ENCODE data around the gene MNT.

DNA sequence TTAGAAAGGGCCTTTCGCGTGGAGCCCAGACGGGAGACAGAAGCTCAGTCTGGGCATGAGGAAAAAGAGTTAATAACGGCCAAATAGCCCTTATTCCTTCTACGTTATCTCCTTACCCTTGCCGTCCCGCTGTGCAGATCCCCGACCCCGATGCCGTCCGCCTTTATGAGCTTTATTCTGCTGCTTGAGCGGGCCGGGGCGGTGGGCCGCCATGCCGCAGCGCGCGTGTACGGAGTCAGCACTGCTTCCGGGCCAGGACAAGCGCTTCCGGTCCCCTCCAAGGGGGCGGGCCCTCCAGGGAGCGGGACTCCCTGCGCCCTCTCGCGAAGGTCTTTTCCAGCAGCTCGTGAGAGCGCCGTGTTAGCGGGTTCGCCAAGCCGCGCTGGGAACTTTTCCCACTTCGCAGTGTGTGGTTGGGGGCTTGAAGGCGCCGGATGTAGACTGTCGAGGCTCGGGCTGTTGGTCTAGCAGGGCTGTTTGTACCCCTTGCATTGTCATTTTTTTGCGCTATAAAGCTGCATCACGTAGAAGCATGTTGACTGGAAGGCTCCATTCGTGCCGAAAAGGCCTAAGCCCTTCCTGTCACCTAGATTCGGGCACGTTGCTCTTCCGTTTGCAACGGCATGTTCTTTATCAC, 64.5 kb downstream of the MNT start, which contains the start of gene TSR1:
- TF ChIP-seq POLR2AphosphoS5 (IDR thresholded peaks at IDR 0.05; ENCODE audit: borderline replicate concordance, low read depth, low read length) (peak; percentile 94), EZH2 (IDR thresholded peaks at IDR 0.05) (no peak)

Measured in SK-N-MC (cell line).